T-helper 1 cell treated with Interleukin-12 subunit alpha and Interleukin-12 subunit beta and Interleukin-4 antibody, amounts not matched to agents 30 μg/mL and 1 μg/mL, for 36 hours (primary cell): ENCODE data around the gene SLC6A17.

Experiments
- H3K27ac Mint-ChIP-seq: one replicate; pipeline ENCODE4 v1.8.0; 2021; ENCODE audit warnings: mild to moderate bottlenecking, mixed read lengths
- H3K27me3 Mint-ChIP-seq: one replicate; pipeline ENCODE4 v1.8.0; 2021; ENCODE audit warnings: low read depth, mixed read lengths
- H3K36me3 Mint-ChIP-seq: one replicate; pipeline ENCODE4 v1.8.0; 2021; ENCODE audit warnings: low read depth, mixed read lengths
- H3K4me1 Mint-ChIP-seq: one replicate; pipeline ENCODE4 v1.8.0; 2021; ENCODE audit warnings: low read depth, mixed read lengths
- H3K4me3 Mint-ChIP-seq: one replicate; pipeline ENCODE4 v1.8.0; 2021; ENCODE audit warnings: mild to moderate bottlenecking, moderate library complexity, mixed read lengths
- H3K9me3 Mint-ChIP-seq: one replicate; pipeline ENCODE4 v1.8.0; 2021; ENCODE audit warnings: mixed read lengths

The SLC6A17 gene

GRCh38 chr1:110174961-110175360, 24.7 kb downstream of the SLC6A17 start:
- no peaks in the 10 kb centered on the region for H3K4me1 Mint-ChIP-seq
- H3K27ac Mint-ChIP-seq = no peak overlapping the region
- no peaks in the 10 kb centered on the region for H3K36me3 Mint-ChIP-seq
- H3K9me3 Mint-ChIP-seq = no peaks in the 10 kb centered on the region
- H3K27me3 Mint-ChIP-seq = no peaks in the 10 kb centered on the region
- H3K4me3 Mint-ChIP-seq = no peak overlapping the region

- Mint-ChIP-seq H3K4me3 (no peak overlapping the region), H3K4me1 (no peaks in the 10 kb centered on the region), H3K9me3 (no peaks in the 10 kb centered on the region), H3K36me3 (no peaks in the 10 kb centered on the region), H3K27me3 (no peaks in the 10 kb centered on the region), H3K27ac (no peak overlapping the region)
Observed at GRCh38 chr1:110176299-110176956, 26.1 kb downstream of the SLC6A17 start.

- Mint-ChIP-seq H3K36me3 (no peaks in the 10 kb centered on the region), H3K4me1 (no peaks in the 10 kb centered on the region), H3K27ac (no peak overlapping the region), H3K27me3 (no peaks in the 10 kb centered on the region), H3K9me3 (no peaks in the 10 kb centered on the region), H3K4me3 (no peak overlapping the region)
Observed at GRCh38 chr1:110177775-110178174, 27.5 kb downstream of the SLC6A17 start.

DNA sequence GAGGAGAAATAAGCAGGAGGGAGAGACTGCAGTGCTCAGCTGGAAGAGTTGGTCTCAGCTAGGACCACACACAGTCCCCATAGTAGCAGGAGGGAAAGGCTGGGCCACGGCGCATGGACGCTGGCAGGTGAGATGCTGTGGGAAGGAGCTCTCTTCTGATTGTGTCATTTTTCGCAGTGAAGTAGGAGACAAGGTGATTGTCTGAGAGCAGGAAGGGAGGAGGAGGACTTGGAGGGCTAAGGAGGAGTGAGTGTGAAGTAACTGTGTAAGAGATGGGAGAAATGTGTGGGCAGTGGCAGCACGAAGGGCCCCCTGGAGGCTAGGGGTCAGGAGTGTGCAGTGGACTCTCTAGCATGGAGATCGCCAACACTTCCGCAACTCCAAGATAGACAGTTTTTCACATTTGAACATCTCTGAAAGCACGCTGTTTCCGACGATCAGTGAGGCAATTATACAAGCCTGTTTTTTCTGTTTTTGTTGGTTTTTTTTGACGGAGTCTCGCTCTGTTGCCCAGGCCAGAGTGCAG, 33.4 kb downstream of the SLC6A17 start:
- Mint-ChIP-seq H3K9me3 (no peaks in the 10 kb centered on the region), H3K36me3 (no peaks in the 10 kb centered on the region), H3K4me3 (no peak overlapping the region), H3K27ac (no peak overlapping the region), H3K27me3 (peaks cover 14% of the 10 kb centered on the region), H3K4me1 (no peaks in the 10 kb centered on the region)

DNA sequence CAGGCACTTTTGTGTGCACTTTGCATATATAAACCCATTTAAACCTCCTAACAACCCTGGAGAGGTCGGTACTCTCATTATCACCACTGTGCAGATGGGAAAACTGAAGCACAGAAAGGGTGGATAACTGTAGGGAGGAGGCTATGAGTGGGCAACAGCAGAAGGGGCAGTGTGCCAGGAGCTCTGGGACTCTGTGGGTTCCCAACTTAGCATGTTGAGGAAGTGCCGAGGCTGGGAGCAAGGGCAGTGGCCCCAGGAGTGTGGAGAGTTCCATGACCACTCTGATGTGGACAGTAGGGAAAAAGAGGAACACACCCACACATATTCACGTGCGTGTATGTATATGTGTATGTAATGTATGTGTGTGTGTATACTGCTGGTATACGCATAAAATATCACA, 34.2 kb downstream of the SLC6A17 start:
- H3K27me3 Mint-ChIP-seq = peaks cover 20% of the 10 kb centered on the region
- no peaks in the 10 kb centered on the region for H3K4me1 Mint-ChIP-seq
- H3K4me3 Mint-ChIP-seq = no peak overlapping the region
- H3K27ac Mint-ChIP-seq = no peak overlapping the region
- no peaks in the 10 kb centered on the region for H3K36me3 Mint-ChIP-seq
- no peaks in the 10 kb centered on the region for H3K9me3 Mint-ChIP-seq

- H3K4me3 Mint-ChIP-seq = no peak overlapping the region
- no peaks in the 10 kb centered on the region for H3K4me1 Mint-ChIP-seq
- no peaks in the 10 kb centered on the region for H3K9me3 Mint-ChIP-seq
- H3K36me3 Mint-ChIP-seq = no peaks in the 10 kb centered on the region
- H3K27me3 Mint-ChIP-seq = peaks cover 20% of the 10 kb centered on the region
- H3K27ac Mint-ChIP-seq = no peak overlapping the region
Observed at GRCh38 chr1:110185181-110185580, 34.9 kb downstream of the SLC6A17 start.

DNA sequence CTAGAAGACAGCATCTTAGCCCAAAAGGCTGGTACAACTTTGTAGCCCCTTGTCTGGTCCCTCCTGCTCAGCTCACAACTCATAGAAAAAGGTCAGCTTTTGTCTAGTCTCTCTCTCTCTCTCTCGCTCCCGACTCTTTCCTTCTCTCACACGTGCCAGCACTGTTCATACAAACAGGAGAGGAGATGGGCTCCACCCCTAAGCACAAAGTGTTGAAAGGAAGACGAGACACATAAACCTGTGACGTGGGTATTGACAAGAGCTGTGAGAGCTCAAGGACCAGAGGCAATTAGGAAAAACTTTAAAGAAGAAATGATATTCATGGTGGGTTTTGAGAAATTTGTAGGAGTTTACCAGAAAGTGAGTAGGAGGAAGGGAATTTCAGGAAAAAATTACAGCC, 36.3 kb downstream of the SLC6A17 start:
- Mint-ChIP-seq H3K36me3 (no peaks in the 10 kb centered on the region), H3K4me1 (no peaks in the 10 kb centered on the region), H3K9me3 (no peaks in the 10 kb centered on the region), H3K27ac (no peak overlapping the region), H3K4me3 (no peak overlapping the region), H3K27me3 (peaks cover 20% of the 10 kb centered on the region)

GRCh38 chr1:110187139-110187890, 37.0 kb downstream of the SLC6A17 start:
- Mint-ChIP-seq H3K27ac (no peak overlapping the region), H3K27me3 (peaks cover 20% of the 10 kb centered on the region), H3K9me3 (no peaks in the 10 kb centered on the region), H3K4me3 (no peak overlapping the region), H3K4me1 (no peaks in the 10 kb centered on the region), H3K36me3 (no peaks in the 10 kb centered on the region)

- peaks cover 20% of the 10 kb centered on the region for H3K27me3 Mint-ChIP-seq
Observed at GRCh38 chr1:110188035-110188618, 37.8 kb downstream of the SLC6A17 start.

DNA sequence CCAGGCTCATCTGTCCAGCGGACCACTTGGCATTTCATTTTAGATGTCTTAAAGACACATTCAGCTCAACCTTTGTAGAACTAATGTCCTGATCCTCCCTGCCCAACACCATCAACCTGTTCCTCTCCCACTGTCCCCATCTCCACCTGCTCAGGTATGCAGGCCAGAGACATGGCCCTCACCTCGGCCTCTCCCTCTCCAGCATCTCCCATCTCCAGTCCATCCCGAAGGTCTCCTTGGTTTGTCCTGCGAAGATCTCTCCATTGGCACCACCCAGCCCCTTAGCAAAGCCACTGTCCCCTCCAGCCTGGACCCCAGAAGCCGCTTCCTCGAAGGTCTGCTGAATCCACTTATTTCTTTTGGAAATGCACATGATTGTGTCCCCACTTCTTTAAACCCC, 38.9 kb downstream of the SLC6A17 start:
- Mint-ChIP-seq H3K4me3 (no peak overlapping the region), H3K27me3 (peaks cover 20% of the 10 kb centered on the region), H3K27ac (no peak overlapping the region), H3K4me1 (no peaks in the 10 kb centered on the region), H3K9me3 (no peaks in the 10 kb centered on the region), H3K36me3 (no peaks in the 10 kb centered on the region)

More at GRCh38 chr1:110188035-110188618, 37.8 kb downstream of the SLC6A17 start:
- Mint-ChIP-seq H3K4me1 (no peaks in the 10 kb centered on the region), H3K4me3 (no peak overlapping the region), H3K36me3 (no peaks in the 10 kb centered on the region), H3K9me3 (no peaks in the 10 kb centered on the region), H3K27ac (no peak overlapping the region)

DNA sequence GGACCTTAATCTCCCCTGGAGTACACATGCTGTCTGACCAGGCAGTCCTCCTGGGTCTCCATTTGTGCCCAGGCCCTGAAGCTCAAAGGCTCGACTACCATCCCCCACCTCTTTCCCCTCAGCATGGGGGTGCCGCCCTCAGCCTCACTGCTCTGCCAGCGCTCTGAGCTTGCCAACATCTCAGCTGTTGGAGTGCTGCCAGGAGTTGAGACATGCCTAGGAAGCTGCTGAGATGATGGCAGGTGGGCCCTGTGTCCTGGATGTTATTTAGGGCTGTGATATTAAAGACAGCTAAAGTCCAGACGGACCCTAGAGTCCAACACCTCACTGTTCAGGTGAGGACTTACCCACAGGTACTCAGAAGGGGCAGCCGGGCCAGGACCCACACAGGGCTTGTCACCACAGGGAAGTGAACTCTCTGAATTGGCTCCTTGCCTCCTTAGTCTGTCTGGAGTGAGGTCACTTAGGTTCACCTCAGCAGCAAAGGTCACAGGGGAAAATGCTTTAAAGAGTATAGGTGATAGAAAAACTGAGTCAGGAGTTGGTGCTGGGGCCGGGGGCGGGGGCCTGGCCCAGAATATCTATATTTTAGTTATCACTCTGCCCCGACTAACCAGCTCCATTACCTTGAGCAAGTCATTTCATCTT, 40.1 kb downstream of the SLC6A17 start:
- no peak overlapping the region for H3K27ac Mint-ChIP-seq
- peaks cover 15% of the 10 kb centered on the region for H3K27me3 Mint-ChIP-seq
- no peaks in the 10 kb centered on the region for H3K9me3 Mint-ChIP-seq
- no peaks in the 10 kb centered on the region for H3K4me1 Mint-ChIP-seq
- no peaks in the 10 kb centered on the region for H3K36me3 Mint-ChIP-seq
- H3K4me3 Mint-ChIP-seq = no peak overlapping the region

DNA sequence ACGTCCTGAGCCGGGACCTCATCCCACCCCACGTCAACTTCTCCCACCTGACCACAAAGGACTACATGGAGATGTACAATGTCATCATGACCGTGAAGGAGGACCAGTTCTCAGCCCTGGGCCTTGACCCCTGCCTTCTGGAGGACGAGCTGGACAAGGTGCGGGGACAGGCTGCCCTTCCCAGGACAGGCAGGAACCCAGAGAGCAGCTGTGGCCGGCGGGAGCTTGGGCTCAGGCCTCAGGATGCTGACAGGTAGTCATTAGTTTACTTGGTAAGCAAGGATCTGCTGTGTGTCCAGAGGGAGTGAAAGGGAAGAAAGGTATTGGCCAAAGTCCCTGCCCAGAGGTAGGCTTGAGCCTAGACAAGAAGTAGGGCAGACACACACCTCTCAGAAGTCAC, 42.2 kb downstream of the SLC6A17 start:
- Mint-ChIP-seq H3K27ac (no peak overlapping the region), H3K36me3 (no peaks in the 10 kb centered on the region), H3K4me1 (peaks cover 2% of the 10 kb centered on the region)

GRCh38 chr1:110195196-110195595, 44.9 kb downstream of the SLC6A17 start:
- no peaks in the 10 kb centered on the region for H3K9me3 Mint-ChIP-seq
- H3K27ac Mint-ChIP-seq = no peak overlapping the region
- H3K36me3 Mint-ChIP-seq = no peaks in the 10 kb centered on the region
- no peaks in the 10 kb centered on the region for H3K27me3 Mint-ChIP-seq
- no peak overlapping the region for H3K4me3 Mint-ChIP-seq
- peaks cover 2% of the 10 kb centered on the region for H3K4me1 Mint-ChIP-seq

More for the DNA sequence above, 42.2 kb downstream of the SLC6A17 start:
- Mint-ChIP-seq H3K4me3 (no peak overlapping the region), H3K27me3 (peaks cover 6% of the 10 kb centered on the region), H3K9me3 (no peaks in the 10 kb centered on the region)

DNA sequence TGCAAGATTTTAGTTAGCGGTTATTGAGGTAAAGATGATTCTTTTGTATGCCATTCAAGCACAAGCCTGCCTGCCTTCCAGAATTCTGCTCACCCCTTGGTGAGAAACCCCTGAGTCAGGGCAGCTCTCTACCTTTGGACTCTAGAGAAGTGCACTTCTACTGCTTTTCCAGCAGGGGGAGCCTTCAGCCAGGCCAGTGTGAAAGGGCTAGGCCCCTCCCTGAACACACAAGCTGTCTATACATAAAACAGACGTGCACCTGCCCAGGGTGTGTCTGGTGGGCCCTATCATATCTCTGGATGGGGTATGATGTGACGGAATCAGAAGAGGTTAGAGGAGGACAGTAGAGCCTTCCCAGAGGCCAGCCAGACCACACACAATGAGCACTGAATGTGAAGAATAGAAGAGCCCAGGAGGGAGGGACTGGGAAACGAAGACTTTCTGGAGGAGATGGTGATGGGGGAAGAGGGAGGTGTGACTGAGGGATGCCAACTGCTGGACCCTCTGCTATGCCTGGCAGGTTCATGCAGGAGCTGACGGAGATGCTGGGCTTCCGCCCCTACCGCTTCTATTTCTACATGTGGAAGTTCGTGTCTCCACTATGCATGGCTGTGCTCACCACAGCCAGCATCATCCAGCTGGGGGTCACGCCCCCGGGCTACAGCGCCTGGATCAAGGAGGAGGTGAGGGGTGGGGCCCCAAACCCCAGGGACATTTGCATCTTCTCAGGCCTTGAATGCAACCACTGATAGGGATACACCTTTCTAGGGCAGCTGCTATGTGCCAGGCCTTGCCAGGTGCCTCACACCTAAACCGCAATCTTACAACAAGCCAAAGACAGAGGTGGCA, 46.8 kb downstream of the SLC6A17 start:
- Mint-ChIP-seq H3K4me1 (peaks cover 2% of the 10 kb centered on the region), H3K36me3 (no peaks in the 10 kb centered on the region), H3K4me3 (no peak overlapping the region), H3K9me3 (no peaks in the 10 kb centered on the region), H3K27ac (no peak overlapping the region), H3K27me3 (no peaks in the 10 kb centered on the region)
